Activated T-cell treated with anti-CD3 and anti-CD28 coated beads for 1 hour (primary cell): ENCODE results near the gene ZCWPW1.
"Not testable (repeated sequence)": the region's sequence is repeated elsewhere in the genome, so short reads cannot be mapped to it uniquely, and the experiment has no call there.

Experiments used
- DNase-seq: peaks from one replicate; pipeline ENCODE4 v3.0.0-alpha.2; 2020; ENCODE audit warnings: low read depth

The ZCWPW1 gene

DNA sequence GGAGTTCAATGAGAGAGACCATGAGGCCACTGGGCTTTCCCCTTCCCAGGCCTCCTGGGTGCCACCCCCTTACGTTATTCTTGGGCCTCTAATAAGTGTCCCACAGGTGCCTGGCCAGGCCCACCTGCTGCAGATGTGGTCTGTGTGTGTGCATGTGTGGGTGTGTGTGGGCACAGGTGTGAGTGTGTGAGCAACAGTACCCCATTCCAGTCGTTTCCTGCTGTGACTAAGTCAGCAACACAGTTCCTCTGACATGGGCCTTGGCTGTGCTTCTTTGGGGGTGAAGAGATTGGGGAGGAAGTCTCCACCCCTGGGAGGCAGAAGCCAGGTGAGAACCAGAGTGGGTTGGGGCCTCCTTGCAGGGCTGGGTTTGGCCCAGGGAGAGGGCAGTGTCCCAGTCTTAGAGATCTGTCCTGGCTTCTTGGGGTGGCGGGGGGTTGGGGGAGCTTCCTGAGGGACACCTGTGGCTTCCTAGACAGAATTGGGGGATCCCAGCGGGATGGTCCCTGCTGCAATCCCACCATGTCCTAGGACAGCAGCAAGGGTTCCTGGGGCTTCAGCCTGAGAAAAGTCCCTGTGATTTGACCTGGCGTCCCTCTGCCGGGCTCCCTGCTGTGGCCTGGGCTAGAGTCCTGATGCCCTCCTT, 74.7 kb downstream of the ZCWPW1 start:
- no peak for DNase-seq

DNA sequence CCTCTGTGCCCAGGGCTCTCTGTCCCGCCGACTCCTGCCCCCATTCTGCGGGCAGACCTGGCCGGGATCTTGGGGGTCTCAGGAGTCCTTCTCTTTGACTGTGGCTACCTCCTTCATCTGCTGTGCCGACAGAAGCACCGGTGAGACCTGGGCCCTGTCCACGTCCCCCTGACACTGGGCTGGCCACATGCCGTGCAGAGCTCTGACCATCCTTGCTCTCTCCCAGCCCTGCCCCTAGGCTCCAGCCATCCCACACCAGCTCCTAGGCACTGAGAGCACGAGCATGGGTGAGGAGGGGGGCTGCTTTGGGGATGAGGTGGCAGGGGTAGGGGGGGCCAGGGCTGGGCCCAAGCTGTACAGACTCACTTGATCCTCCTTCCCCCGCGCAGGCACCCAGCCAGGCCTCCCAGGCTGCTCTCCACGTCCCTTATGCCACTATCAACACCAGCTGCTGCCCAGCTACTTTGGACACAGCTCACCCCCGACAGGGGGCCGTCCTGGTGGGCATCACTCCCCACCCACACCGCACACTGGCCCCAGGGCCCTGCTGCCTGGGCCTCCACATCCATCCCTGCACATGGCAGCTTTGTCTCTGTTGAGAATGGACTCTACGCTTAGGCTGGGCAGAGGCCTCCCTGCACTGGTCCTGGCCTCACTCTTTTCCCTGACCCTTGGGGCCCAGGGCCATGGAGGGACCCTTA, 75.4 kb downstream of the ZCWPW1 start:
- DNase-seq, result no peak

- DNase-seq, result not testable (repeated sequence)
Measured at GRCh38 chr7:100352230-100352781, 76.2 kb downstream of the ZCWPW1 start.

- DNase-seq, result no peak
Measured at GRCh38 chr7:100351657-100352058, 76.8 kb downstream of the ZCWPW1 start.
